ENCODE results near the gene OLR1.

DNA sequence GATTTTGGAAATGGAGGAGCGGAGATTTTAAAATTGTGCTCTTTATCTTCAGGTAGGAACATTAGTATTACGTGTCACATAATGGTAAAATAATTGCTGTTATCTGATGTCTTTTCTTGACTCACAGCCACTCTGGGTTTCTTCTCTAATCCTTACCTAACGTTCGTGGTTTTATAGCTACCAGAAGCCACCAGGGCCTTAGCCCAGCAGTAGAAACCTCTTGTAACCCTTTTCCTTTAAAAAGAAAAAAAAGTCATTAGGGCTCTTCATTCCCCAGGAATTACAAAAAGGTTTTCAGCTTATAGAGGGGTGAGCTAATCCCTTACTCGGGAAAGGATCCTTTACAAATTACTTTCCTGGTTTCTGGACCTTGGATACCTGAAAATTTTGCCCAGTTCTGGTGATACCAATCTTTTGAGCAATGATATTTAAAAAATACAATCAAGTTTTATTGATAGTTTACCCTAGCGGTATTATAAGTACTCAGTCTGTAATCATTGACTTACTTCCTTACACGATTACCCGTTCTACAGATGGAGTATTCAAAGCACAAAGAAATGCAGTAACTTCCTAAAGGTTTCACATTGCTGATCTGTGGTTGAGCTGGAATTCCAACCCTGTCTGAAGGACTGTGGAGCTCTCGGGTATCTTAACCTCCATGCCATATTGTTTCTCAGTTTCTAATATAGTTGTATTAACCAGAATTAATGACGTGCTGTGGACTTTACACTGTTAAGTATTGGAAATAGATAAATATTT, 42.4 kb upstream of the OLR1 start:
- TF ChIP-seq, protein P1, sequence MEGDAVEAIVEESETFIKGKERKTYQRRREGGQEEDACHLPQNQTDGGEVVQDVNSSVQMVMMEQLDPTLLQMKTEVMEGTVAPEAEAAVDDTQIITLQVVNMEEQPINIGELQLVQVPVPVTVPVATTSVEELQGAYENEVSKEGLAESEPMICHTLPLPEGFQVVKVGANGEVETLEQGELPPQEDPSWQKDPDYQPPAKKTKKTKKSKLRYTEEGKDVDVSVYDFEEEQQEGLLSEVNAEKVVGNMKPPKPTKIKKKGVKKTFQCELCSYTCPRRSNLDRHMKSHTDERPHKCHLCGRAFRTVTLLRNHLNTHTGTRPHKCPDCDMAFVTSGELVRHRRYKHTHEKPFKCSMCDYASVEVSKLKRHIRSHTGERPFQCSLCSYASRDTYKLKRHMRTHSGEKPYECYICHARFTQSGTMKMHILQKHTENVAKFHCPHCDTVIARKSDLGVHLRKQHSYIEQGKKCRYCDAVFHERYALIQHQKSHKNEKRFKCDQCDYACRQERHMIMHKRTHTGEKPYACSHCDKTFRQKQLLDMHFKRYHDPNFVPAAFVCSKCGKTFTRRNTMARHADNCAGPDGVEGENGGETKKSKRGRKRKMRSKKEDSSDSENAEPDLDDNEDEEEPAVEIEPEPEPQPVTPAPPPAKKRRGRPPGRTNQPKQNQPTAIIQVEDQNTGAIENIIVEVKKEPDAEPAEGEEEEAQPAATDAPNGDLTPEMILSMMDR (IDR thresholded peaks at IDR 0.05), result peak in 1 of 4 experiments; percentile 22
- TF ChIP-seq POLR2A (IDR thresholded peaks at IDR 0.05), result no peak

All from prostate gland (tissue), 2 donors.